AG04450 (cell line): ENCODE measurements around the gene STON1. TPM values are rescaled to one million over a fixed set of nuclear protein-coding genes. Genes with fewer than 3 reads are reported as not detected.
"Not testable (repeated sequence)": the region's sequence is repeated elsewhere in the genome, so short reads cannot be mapped to it uniquely, and the experiment has no call there.

Experiments
- CTCF ChIA-PET: fragments of 300-600, 350-600 bp; formaldehyde crosslinking; extraction: SDS; loops from one replicate; lab custom pipeline; 2022; ENCODE audit warnings: antibody characterized with exemption, inconsistent platforms; lab: Charles Lee
- POLR2A ChIA-PET: fragments of 350-600 bp; formaldehyde crosslinking; extraction: SDS; loops from one replicate; lab custom pipeline; 2021; ENCODE audit warnings: antibody characterized with exemption, inconsistent platforms; lab: Yijun Ruan, JAX
- DNase-seq: peaks from one replicate; pipeline ENCODE4 v3.0.0-alpha.2; 2011; ENCODE audit warnings: low read depth, low spot score
- H3K27ac ChIP-seq: one replicate; pipeline ENCODE4 v1.5.1; 2012; ENCODE audit warnings: low read depth, low read length, control low read depth
- H3K27me3 ChIP-seq: one replicate; pipeline ENCODE4 v1.6.0; 2012; ENCODE audit warnings: low read length; ENCODE audit not compliant: control insufficient read depth, insufficient read depth
- H3K4me3 ChIP-seq: 2 replicates; pipeline ENCODE4 v1.5.1; 2011; ENCODE audit warnings: mild to moderate bottlenecking, low read depth, low read length, control low read depth
- H3K9me3 ChIP-seq: 2 replicates; pipeline ENCODE4 v1.5.1; 2012; ENCODE audit warnings: low read length; ENCODE audit not compliant: control insufficient read depth, insufficient read depth
- CTCF ChIP-seq: IDR thresholded peaks from 2 replicates; pipeline ENCODE4 v1.5.1; 2011; ENCODE audit warnings: low read depth, low read length, control low read depth, inconsistent platforms
- polyA plus RNA-seq: library from polyadenylated mRNA; depleted of rRNA; stranded (reverse); fragments of >200 nt; gene quantifications from 2 replicates; pipeline ENCODE4 v1.2.3, GENCODE V29; 2011

Gene STON1
- polyA plus RNA-seq, 1 experiment, result 17.8 TPM

- H3K27ac ChIP-seq, result no peak overlapping the region
- no peaks in the 10 kb centered on the region for H3K9me3 ChIP-seq
- no peaks in the 10 kb centered on the region for H3K27me3 ChIP-seq
- no peak for TF ChIP-seq CTCF
- no peak overlapping the region for H3K4me3 ChIP-seq
- CTCF ChIA-PET, result interaction anchor here (0.5 to 1.1 kb wide), 3 partner anchors 13 to 1579 kb away, joined by 3 to 7 read pairs (median 3); no protein-coding TSS in a partner anchor
- DNase-seq, result no peak
- POLR2A ChIA-PET, result no interaction called here
Measured at GRCh38 chr2:48514348-48515003, 15.5 kb upstream of the STON1 start.

- ChIA-PET CTCF (interaction anchor here (1.1 kb wide), 1 partner anchor 45 kb away, joined by 5 read pairs; no protein-coding TSS in a partner anchor), POLR2A (interaction anchor here (0.6 kb wide), 1 partner anchor 14 kb away, joined by 3 read pairs; no protein-coding TSS in a partner anchor)
- Histone ChIP-seq H3K4me3 (no peak overlapping the region), H3K9me3 (no peaks in the 10 kb centered on the region), H3K27me3 (no peaks in the 10 kb centered on the region), H3K27ac (no peak overlapping the region)
- TF ChIP-seq CTCF, result no peak
- DNase-seq, result no peak
Measured at GRCh38 chr2:48515513-48515985, 14.4 kb upstream of the STON1 start.

GRCh38 chr2:48519593-48519992, 10.4 kb upstream of the STON1 start:
- DNase-seq, result no peak
- TF ChIP-seq CTCF, result no peak
- Histone ChIP-seq H3K27ac (no peak overlapping the region), H3K27me3 (no peaks in the 10 kb centered on the region), H3K4me3 (no peak overlapping the region), H3K9me3 (no peaks in the 10 kb centered on the region)
- ChIA-PET POLR2A (no interaction called here), CTCF (no interaction called here)

GRCh38 chr2:48524756-48525155, 5.2 kb upstream of the STON1 start:
- not testable (repeated sequence) for DNase-seq, H3K9me3 ChIP-seq, H3K27ac ChIP-seq, H3K4me3 ChIP-seq, H3K27me3 ChIP-seq
- CTCF ChIA-PET, result interaction anchor here (1.2 kb wide), 1 partner anchor 54 kb away, joined by 5 read pairs; no protein-coding TSS in a partner anchor
- POLR2A ChIA-PET, result interaction anchor here (0.6 kb wide), 1 partner anchor 783 kb away, joined by 4 read pairs; no protein-coding TSS in a partner anchor

- H3K9me3 ChIP-seq, result no peaks in the 10 kb centered on the region; the same call in 1 of the 2 replicates
- ChIA-PET POLR2A (interaction anchor here (0.6 kb wide), 1 partner anchor 783 kb away, joined by 4 read pairs; no protein-coding TSS in a partner anchor), CTCF (interaction anchor here (1.2 kb wide), 1 partner anchor 55 kb away, joined by 5 read pairs; no protein-coding TSS in a partner anchor)
- no peak for TF ChIP-seq CTCF
- no peak for DNase-seq
- no peaks in the 10 kb centered on the region for H3K27me3 ChIP-seq
- no peak overlapping the region for H3K4me3 ChIP-seq
- no peak overlapping the region for H3K27ac ChIP-seq
Measured at GRCh38 chr2:48525269-48525943, 4.5 kb upstream of the STON1 start.
